GM23248 (cell line): ENCODE data around the gene FAM114A1.

Experiments
- EZH2 ChIP-seq: fragments of 200-600 bp; sonication (generic); IDR thresholded peaks from 2 replicates; pipeline ENCODE4 v1.6.1; 2018; ENCODE audit warnings: antibody characterized with exemption, mild to moderate bottlenecking; ENCODE audit not compliant: insufficient read depth, poor library complexity, severe bottlenecking
- EZH2phosphoT487 ChIP-seq: fragments of 200-600 bp; sonication (generic); IDR thresholded peaks from 2 replicates; pipeline ENCODE4 v1.6.1; 2018; ENCODE audit warnings: antibody characterized with exemption, moderate library complexity, mild to moderate bottlenecking, low read depth; ENCODE audit not compliant: insufficient read depth

- TF ChIP-seq EZH2, result no peak
- TF ChIP-seq EZH2phosphoT487, result no peak
Observed at GRCh38 chr4:38896940-38897339, 29.3 kb downstream of the FAM114A1 start.
